ENCODE results near the gene MRPL40.

Gene MRPL40

DNA sequence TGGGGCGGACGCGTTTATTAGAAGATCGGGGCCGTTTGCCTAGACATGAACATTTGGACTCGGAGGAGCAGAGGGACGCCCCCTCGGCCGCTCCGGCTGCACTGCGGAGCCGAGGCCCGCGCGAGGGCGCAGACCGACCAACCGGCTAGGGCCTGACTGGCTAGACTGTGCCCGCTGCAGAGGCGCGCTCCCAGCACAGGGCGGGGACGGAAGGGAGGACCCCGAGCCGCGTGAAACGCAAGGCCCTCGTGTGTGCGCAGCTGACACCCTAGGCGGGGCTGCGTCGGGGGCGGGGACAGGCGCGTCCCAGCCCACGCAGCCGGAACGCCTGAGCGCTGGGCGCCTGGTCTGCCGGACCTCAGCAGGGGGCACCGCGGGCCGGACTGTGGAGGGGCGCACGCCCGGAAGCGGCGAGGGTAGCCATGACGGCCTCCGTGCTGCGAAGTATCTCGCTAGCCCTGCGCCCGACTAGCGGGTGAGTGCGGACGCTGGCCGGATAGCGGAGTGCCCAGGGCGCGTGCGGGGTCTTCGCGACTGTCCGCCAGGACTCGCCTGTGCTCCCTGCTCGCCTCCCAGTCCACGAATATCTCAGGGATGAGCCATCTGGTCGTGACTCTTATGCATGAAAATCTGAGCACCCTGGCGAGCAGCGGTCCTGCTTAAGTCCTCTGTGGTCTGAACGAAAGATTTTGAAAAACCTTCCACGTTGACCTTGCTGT lies at the start of gene MRPL40:
Gene MRPL40, plus strand, starts transcription at position 413 of the 719 bp plus-strand sequence. Its CDS starts 10 bp downstream, at position 423.
- peak; percentile 97 for DNase-seq

DNA sequence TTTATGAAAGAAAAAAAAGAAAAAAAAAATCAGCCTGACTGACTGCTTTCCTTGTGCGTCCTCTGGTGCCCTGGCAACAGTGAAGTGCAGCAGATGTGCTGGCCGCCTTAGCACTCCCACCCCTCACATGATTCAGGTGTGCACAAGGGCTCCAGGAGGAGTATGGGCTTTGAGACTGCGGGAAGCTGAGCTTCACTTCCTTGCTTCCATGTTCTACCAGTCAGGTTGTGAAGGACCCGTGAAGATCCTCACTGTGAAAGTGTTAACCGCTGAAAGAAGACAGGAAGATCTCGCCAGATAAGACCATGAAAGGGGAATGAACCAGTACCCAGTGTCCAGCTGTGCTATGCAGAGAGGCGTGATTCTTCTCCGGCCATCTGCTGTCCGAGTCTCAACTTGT lies 49.1 kb upstream of the MRPL40 start:
- no peak for DNase-seq

DNA sequence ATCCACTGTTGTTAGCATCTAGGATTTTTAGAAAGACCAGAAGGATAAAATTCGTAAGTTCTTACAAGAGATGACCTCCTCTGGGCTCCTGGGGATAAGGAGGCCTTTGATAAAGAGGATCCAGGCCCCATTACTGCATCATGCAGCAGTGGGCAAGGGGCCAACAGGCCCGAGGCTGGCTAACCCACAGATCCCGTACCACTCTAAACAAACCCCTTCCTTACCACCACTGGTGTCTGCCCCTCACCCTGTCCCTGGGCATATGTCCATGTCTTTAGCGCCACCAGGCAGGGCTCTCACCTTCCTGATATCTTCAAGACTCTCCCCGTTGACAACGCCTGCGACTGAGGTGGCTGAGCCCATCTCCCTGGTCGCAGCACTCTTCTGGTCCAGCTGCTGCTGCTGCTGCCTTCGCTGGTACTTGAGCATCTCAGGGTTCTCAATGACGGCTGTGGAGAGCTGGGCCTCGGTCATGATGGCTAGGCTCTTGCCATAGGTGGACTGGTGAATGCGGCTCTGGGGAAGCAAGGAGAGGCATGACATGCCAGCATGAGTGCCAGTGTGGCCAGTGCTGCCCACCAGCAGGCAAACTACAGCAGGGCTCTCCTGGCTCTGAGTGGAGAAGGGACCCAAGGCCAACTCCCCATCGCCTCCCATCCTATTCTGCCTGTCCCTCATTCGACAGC lies 47.0 kb upstream of the MRPL40 start:
- DNase-seq = no peak

DNA sequence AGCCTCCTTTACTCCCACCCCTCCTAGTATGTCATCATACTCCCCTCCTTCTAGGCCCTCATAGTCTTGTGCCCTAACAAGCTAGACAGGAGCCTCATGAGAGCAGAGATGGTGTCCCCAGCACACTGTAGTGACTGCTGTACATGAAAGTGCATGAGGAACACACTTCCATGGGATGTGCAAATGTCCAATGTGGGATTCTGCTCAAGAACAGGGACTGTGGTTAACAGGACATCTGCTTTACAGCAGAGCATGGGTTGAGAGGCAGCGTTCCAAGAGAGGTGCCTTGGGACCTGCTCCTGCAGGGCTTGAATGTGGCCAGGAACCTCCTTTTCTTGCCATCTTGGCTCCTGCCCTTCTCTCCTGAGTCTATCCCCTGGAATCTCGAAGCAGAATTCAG lies 46.1 kb upstream of the MRPL40 start:
- no peak for DNase-seq

DNA sequence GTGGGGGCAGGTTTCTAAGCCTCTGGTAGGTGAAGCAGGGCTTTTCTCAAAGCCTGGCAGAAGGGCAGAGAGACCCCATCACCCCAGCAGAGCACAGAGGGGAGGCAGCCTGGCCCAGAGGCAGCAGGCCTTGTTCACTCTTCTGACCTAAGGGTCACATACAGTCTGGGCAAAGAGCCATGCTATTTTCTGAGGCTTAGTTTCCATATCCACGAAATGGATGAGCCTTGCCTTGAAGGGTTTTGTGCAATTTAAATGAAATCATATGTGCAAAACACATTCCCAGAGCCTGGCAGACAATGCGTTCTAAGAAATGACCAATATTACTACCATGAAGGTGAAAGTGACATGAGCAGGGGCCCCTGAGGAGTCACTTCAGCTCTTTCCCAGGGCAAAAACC lies 45.3 kb upstream of the MRPL40 start:
- no peak for DNase-seq

DNA sequence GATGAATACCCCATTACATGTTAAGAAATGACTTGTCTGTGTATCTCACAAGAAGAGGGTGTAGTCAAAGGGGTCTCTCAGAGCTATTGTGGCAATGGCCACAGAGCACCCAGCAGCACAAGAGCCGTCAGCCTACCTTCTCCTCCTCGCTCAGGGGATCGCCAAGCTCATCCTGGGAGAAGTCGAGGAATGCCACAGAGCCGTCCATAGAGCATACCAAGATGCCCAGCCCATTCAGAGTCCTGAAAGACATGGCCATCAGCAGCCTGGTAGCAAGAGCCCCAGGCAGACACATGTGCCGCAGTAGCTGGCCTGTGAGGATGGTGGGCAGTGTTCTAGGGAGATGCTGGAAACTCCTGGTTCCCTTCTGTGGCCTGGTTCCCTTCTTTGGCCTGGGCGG lies 44.8 kb upstream of the MRPL40 start:
- no peak for DNase-seq

DNA sequence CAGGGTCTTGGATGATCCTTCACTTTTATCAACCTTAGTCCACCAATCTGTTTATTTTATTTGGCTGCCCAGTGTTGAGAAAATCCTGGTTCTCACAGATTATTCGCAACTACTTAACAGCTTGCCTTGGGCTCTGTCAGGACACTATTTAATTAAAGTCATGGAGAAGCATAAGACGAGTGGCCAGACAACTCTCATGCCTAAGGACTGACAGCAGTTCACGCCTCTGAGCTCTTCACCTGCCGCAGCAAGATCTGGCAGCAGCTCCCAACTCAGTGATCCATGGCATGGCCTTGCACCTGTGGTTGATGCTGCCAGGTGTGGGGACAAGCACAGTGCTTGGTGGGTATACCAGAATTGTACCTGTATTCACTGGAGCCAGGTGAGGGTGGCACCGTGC lies 38.6 kb upstream of the MRPL40 start:
- DNase-seq = no peak

DNA sequence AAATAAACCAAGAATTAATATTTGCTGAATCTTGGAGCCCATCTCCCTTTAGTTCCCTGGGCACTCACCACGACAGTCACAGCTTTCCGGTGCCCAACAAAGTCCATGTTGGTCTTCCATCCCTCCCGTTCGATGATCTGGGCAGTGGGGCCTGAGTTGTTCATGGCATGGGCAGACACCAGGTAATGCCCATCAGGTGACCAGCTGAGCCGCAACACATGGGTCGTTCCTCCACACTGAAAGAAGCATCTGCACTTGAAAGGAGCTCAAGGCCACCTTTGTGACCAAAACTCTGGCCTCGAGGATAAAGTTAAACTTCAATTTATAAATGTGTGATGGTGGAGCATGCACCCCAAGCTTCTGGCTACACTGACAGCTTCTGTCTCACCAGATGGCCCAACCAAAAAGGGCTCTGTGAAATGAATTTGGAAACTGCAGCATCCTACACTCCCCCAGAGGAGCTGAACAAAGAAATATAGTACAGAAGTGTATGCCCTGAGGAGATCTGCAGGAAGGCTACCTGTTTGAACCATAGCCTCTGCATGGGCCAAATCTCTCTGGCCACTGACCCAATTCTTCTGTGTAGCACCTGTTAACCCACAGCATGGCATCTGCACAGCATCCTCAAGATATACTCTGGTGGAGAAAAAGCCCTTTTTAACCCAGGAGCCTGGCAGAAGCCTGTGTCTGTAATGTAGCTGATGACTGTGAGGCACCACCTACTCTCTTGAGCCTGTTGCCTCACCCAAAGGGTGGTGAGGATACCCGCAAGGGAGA lies 37.9 kb upstream of the MRPL40 start:
- DNase-seq = no peak

DNA sequence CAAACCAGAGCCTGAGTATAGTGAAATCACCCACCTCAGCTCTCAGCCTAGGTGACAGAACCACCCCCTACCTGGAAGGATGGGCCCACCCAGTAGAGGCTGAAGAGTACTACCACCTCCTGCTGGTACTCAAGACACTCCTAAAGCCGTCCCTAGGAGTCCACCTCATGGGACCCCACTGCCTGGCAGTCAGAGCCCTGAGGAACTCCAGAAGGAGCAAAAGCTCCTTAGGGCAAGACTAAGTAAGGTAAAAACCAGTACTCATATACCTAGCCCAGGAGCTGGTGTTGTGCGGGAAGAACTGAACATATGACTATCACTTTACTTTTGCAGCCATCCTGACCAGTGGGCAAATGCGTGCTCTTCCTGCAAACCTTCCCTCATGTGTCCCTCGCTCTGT lies 37.1 kb upstream of the MRPL40 start:
- no peak for DNase-seq

DNA sequence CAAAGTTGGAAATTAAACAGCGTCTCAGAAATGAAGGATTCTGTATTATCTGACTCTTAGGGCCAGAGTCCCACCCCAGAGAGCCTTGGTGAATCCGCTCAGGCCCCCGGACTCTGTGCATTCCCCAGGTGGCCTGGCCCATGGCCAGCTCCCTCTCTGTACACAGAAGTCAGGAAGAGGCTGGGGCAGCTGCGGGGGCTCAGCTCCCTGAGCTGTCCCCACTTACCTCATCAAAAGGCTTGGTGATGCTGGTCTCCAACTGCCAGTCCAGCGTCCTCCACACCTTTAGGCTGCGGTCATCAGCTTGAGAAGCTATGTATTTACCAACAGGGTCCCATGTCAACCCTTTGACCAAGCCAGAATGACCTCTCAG lies 35.8 kb upstream of the MRPL40 start:
- DNase-seq = no peak

DNA sequence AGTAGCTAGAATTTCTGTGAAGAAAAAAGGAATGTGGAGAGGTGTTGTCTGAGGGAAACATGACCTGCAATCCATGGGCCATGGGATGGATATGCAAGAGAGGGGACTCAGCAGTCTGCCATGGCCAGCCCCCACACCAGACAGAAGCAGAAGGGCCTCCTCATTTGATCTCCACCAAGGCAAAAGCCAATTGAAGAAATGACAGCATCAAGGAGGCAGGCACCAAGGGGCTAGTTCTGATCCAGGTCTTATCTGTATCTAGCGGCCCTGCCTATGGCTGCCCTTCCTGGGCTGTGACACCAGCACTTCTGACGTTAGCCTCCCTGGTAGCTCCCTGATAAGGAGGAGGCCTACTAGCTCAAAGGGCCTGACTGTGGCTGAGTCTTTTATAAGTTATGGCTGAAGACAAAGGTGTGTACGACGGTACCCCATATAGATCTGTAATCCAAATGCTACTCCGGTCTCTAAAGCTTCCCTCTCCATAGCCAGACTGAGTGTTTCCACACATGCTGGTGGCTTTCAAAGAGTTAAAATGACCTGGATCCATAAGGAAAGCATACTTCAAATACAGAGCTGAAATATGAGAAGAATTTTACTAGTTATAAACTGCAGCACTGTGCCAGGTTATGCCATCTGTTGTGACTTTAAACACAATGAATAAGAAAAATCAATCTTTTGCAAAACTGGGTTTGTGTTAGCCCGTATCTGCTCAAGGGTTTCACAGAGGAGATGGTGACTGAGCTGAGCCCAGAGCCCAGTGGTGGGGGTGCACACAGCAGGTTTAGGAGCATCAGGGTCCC lies 35.2 kb upstream of the MRPL40 start:
- peak; percentile 31 for DNase-seq

DNA sequence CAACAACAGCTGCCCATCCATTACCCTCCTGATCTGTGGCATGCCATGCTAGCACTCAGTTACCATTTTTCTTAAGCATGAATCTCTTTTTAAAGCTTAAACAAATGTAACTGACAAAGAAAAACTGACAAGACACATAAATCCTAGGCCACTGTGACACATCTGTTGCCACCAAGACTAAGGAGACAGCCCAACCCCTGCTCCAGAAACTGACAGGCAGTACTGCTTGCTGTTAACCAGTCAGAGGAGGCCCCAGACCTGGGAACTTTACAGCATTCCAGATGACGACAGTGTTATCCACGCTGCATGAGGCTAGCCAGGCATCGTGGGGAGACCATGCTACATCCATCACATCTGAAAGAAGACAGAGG lies 34.6 kb upstream of the MRPL40 start:
- no peak for DNase-seq

DNA sequence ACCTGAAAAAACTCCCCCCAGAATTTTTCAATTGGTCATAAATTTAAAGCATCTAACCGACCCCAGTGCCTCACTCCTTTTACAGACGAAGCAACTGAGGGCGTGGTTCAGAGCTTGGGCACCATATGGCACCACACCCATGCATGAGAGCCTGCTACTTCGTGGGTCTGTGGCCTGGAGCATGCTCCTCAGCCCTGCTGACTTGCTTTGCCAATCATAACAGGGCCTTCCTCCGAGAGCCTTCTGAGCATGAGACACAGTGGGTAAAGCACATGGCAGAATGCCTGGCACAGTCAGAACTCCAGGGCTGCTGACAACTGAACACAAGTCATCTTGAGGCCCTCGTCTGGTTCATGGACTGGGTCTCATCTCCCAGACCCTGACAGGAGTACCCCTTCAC lies 34.1 kb upstream of the MRPL40 start:
- DNase-seq = no peak

DNA sequence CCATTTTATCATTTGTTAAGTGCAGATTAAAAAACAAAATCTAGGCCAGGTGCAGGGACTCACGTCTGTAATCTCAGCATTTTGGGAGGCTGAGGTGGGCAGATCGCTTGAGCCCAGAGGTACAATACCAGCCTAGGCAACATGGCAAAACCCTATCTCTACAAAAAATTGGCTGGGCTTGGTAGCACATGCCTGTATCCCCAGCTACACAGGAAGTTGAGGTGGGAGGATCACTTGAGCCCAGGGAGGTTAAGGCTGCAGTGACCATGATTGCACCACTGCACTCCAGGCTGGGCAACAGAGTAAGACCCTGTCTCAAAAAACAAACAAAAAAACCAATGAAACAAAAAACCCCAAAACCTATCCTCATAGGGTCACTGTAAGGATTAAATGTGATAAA lies 33.7 kb upstream of the MRPL40 start:
- no peak for DNase-seq

DNA sequence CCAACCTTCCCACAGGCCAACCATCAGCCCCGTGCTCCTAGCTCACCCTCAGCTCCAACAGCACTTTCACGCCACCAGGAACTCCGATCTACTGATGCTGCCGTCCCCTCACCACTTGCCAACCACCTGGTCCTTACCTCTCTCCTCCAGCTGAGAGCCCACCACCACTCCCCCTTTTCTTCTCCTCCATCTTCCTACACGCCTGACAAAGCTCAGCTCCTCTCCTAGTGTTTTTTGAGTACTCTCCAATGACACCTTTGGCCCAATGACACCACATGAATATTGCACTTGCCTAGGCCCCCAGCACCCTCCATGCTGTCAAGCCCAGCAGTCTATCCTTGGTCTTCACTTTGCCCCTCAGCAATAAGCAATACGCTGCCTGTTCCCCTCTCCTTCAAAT lies 31.5 kb upstream of the MRPL40 start:
- no peak for DNase-seq

DNA sequence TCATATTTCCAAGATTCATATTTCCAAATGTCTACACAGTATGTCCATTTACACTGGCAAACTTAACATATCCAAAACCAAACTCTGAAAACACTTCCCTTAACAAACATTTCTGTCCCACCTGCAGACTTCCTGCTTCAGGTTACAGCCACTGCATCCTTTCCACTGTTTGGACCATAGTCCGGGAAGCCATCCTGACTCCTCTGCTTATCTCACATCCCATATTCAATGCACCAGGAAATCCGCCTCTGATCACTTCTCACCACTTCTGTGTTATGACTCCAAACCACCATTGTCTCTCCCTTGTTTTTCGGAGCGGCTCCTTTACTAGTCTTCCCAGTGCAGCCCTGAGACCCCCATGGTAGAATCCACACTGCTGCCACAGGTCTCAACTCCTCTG lies 30.9 kb upstream of the MRPL40 start:
- DNase-seq = no peak

DNA sequence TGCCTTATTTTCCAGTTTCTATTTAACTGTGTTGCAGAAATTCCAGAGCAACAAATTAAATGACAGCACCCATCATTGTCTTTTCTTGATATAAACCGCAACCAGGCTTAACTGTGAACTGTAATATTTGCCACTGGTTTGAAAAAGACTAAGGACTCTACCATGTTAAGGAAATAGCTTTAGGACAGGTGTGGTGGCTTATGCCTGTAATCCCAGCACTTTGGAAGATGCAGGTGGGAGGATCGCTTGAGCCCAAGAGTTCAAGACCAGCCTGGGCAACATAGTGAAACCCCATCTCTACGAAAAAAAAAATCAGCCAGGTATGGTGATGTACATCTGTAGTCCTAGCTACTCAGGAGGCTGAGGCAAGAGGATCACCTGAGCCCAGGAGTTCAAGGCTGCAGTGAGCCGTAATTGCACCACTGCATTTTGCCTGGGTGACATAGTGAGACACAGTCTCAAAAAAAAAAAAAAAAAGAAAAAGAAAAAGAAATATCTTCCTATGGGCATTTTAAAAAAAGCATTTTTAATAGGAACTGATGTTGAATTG lies 29.6 kb upstream of the MRPL40 start:
- DNase-seq = no peak

DNA sequence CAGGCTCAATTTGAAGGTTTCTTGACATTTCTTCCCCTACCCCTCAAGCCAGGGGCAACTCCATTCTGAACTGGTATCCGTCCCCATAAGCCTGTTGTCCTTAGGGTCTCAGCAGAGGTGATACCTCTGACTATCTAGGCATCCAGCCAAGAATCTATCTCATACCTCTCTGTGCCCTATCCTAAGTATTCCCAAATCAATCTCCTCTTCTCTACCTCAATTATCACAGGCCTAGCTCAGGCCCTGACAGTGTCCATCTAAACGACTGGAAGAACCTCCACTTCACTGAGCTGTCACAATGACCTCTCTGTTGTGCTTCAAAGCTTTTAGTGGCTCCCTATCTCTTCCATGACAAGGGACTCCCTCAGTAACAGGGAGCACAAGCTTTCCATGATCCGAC lies 27.7 kb upstream of the MRPL40 start:
- no peak for DNase-seq

DNA sequence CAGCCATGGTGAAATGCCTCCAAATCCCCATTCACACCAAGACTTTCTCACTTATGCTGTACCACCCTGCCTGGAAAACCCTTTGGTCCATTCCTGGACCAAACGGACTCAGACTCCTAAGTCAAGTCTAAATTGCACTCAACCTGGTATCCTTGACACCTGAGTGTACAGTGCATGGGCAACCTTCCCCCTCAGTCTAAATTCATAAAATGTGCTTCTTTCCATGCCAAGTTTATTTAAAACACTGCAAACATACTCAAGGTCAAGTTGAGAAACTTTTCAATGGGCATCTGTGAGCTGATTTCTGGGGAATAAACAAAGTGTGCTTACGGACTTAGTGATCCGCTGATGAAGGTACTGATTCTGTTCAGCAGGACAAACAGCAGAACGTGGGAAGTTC lies 27.2 kb upstream of the MRPL40 start:
- DNase-seq = no peak

DNA sequence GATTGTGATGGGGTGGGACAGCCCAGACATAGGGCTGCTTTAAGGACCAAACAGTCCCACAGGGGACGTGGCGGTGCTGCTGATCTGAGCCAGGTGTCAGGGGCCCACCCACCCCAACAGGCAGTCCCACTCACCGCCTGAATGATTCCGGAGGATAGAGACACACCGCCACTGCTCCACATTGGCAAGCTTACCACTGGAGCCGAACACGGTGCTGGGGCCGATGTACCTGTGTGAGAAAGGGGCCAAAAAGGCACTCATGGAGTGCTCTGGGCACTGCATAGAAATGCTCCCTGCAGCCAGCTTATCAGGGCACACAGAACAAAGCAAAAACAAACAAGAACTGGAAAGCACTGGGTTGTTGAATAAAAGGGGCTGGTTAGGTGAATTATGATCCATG lies 26.7 kb upstream of the MRPL40 start:
- DNase-seq = no peak

DNA sequence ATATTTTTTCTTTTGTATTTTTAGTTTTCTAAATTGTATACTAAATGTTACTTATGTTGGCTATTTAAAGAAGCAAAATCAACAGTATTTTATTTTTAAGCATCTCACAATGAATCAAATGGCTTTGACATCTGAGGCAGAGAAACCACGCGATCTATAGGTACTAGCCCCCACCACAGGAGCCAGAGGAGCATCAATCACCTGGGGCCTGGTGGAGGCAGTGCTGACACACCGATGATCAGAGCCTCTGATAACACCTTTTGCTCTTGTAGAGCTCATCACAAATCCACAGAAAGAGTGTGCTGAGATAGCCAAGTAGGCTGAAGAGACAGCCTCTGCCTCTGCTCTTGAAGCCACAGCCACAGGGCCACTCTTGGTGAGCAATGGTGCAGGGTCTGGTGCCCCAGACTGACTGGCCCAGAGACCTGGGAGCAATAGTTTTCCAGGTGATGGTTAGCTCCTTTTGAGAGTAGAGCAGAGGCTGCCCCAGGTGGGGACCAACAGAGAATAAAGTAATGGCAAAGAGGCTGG lies 26.0 kb upstream of the MRPL40 start:
- no peak for DNase-seq

DNA sequence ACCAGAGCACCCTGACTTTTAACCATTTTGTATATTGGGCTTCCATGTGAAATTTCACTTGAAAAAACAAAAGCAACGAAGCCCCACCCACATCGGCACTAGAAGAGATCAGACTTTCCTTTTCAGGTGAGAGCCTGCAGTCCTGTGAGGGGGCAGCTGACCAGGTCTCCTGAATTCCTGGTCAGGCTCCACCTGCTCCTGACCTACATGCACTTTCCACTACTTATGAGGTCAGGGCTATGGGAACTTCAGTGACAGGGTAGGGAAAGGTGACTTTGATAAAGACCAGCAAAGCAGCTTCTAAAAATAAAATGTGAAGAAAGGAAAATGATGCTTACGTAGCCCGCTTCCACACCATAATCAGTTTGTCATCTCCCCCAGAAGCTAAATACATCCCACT lies 25.5 kb upstream of the MRPL40 start:
- no peak for DNase-seq

Data from femur (tissue), 1 donor.